GM13977 (cell line): Measurements from ENCODE around the gene UBE4B.

ENCODE experiments used
- DNase-seq: peaks from one replicate; pipeline ENCODE4 v3.0.0; 2012; ENCODE audit warnings: low spot score
- in situ Hi-C: fragments of 300-500 bp; cut with MboI; formaldehyde crosslinking; loops from one replicate; pipeline ENCODE4 v1.12.0; 2022; ENCODE audit warnings: low sequenced_read_pairs, low pct_unique_long_range_greater_than_20kb, mixed read lengths, inconsistent platforms; ENCODE audit not compliant: unreplicated experiment
- TF ChIP-seq, protein P1 (sequence below): IDR thresholded peaks from 2 replicates; pipeline ENCODE4 v1.5.1; 2012; ENCODE audit warnings: mild to moderate bottlenecking, control low read depth; ENCODE audit not compliant: insufficient read depth; ENCODE audit errors: extremely low read depth, missing control alignments

The UBE4B gene

DNA sequence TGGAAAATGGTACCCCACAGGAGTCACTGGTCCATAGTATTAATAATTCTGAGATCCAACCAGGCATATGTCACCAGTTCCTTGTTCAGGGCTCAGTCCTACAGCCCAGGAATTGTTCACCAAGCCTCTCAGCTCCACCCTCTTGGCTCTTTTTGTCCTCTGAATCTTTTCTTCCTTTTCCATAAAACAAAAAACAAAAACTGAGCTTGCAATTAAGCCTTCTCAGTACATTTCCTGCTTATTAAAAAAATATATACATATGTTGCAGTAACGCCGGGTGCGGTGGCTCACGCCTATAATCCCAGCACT, 154.2 kb downstream of the UBE4B start:
- in situ Hi-C loops, result no loop called here
- TF ChIP-seq, protein P1, sequence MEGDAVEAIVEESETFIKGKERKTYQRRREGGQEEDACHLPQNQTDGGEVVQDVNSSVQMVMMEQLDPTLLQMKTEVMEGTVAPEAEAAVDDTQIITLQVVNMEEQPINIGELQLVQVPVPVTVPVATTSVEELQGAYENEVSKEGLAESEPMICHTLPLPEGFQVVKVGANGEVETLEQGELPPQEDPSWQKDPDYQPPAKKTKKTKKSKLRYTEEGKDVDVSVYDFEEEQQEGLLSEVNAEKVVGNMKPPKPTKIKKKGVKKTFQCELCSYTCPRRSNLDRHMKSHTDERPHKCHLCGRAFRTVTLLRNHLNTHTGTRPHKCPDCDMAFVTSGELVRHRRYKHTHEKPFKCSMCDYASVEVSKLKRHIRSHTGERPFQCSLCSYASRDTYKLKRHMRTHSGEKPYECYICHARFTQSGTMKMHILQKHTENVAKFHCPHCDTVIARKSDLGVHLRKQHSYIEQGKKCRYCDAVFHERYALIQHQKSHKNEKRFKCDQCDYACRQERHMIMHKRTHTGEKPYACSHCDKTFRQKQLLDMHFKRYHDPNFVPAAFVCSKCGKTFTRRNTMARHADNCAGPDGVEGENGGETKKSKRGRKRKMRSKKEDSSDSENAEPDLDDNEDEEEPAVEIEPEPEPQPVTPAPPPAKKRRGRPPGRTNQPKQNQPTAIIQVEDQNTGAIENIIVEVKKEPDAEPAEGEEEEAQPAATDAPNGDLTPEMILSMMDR, result no peak
- DNase-seq, result no peak

DNA sequence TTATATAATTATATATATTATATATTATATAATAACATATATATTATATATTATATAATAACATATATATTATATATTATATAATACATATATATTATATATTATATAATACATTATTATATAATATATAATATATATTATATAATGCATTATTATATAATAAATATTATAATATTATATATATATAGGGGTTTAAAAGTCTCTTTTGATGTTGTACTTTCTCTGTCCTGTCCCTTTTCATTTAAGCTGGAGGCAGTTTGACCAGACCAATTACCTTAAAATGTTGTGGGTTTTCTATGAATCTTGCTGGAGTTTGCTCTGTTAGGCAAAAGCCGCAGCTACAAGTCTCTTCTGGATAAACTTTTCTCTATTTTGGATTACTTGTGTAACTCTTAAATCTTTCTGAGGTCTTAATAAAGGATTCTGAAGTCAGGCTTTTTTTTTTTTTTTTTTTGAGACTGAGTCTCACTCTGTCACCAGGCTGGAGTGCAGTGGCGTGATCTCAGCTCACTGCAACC, 155.4 kb downstream of the UBE4B start:
- no peak for DNase-seq
- TF ChIP-seq, protein P1, result no peak
- in situ Hi-C loops, result no loop called here

DNA sequence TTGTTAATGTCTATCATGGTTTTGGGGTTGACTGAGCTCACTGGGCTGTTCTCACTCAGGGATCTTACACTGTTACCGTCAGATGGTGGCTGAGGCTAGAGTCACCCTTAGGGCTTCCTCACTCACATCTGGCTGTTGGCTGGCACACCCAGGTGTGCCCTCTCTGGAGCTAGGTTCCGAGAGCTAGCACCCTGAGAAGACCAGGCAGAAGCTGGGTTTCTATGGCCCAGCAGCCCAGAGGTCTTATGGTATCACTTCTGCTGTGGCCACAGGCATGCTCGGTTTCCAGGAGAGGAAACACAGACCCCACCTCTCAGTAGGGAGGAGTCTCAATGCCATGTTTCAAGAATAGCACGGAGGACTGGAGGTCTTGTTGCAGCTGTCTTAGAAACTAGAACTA, 156.9 kb downstream of the UBE4B start:
- peak; percentile 44 for DNase-seq
- TF ChIP-seq, protein P1, result no peak
- in situ Hi-C loops, result no loop called here

DNA sequence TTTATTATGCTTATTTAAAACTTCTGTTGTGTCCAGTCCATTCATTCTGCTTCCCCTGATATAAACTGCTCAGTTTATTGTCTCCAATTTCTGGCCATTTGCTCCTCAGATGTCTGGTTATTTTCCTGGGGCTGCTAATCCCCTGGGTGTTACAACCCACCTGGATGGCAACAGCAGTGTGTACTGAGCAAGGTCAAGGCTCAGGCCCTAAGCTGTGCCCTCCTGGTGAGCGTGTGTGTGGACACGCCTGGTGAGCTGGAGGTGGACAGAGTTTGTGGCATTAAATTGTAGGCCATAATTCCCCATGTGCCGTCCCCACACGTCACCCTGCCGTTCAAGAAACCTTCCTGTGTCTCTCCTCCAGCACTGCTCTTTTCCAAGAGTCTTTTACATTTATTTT, 159.5 kb downstream of the UBE4B start:
- TF ChIP-seq, protein P1, result no peak
- in situ Hi-C loops, result no loop called here
- DNase-seq, result no peak

DNA sequence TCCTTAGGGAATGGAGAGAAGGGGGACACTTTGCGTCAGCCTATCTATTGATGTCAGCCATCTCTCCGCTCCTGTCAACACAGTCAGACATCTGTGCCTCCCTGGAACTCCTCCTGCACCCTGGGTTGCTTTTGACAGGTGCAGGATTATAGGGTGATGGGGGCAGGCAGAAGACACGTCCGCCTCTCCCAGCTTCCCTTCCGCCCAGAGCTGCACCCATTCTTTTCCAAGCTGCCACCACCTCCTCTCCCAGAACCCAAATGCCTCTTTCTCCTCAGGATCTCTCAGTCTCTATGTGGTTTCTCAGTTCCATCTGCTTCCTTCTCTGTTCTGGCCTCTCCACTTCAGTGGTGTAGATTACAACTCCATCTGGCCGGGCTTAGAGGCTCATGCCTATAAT, 160.5 kb downstream of the UBE4B start:
- in situ Hi-C loops, result no loop called here
- TF ChIP-seq, protein P1, result no peak
- DNase-seq, result no peak

DNA sequence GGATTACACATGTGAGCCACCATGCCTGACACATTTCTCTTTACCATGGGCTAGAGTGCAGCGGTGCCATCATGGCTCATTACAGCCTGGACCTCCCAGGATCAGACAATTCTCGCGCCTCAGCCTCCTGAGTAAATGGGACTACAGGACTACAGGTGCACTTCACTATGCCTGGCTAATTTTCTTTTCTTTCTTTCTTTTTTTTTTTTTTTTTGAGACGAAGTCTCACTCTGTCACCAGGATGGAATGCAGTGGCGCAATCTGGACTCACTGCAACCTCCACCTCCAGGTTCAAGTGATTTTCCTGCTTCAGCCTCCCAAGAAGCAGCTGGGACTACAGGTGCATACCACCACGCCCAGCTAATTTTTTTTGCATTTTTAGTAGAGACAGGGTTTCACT, 162.8 kb downstream of the UBE4B start:
- TF ChIP-seq, protein P1, result no peak
- in situ Hi-C loops, result no loop called here
- no peak for DNase-seq

DNA sequence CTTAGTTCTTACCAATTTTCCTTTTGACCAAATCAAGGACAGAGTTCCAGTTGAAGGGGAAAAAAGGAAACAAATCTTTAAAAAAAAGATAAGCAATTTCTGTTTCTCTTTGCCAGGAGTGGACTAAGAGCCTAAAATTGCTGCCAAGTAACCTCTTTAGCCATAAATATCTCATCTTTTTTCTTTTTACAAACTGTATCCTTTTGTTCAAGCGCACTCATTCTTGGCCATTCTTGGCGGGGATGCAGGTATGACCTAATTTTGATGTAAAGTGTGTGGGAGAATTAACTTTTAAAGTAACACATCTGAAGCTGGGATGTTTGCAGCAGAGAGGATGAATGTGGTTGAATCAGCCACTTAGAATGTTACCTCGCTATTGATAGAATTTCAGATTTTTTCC, 164.2 kb downstream of the UBE4B start:
- DNase-seq, result no peak
- in situ Hi-C loops, result no loop called here
- TF ChIP-seq, protein P1, result no peak
